Esophagus (tissue), 2 donors: ENCODE data around the gene LCN12. TPM values are rescaled to one million over a fixed set of nuclear protein-coding genes. Genes with fewer than 3 reads are reported as not detected.

Experiments used
- H3K27ac ChIP-seq, 2 donors: one replicate each; pipeline ENCODE4 v1.5.1; 2013; ENCODE audit warnings: low read depth in 2 of 2, mild to moderate bottlenecking in 2 of 2, inconsistent platforms in 1 of 2, low read length in 1 of 2, moderate library complexity in 1 of 2
- H3K27me3 ChIP-seq, 2 donors: one replicate each; pipeline ENCODE4 v1.6.1; 2013; ENCODE audit warnings: low read length in 2 of 2, control low read depth in 1 of 2, mild to moderate bottlenecking in 1 of 2; ENCODE audit not compliant: insufficient read depth in 2 of 2, control insufficient read depth in 1 of 2
- H3K36me3 ChIP-seq, 2 donors: one replicate each; pipeline ENCODE4 v1.6.1; 2013; ENCODE audit warnings: low read length in 1 of 2; ENCODE audit not compliant: control insufficient read depth in 2 of 2, insufficient read depth in 2 of 2
- H3K4me1 ChIP-seq, 2 donors: one replicate each; pipeline ENCODE4 v1.6.1; 2013; ENCODE audit warnings: low read length in 1 of 2; ENCODE audit not compliant: control insufficient read depth in 2 of 2, insufficient read depth in 2 of 2
- H3K4me3 ChIP-seq, 2 donors: one replicate each; pipeline ENCODE4 v1.5.1; 2013; ENCODE audit warnings: low read length in 2 of 2, mild to moderate bottlenecking in 2 of 2, low read depth in 1 of 2, moderate library complexity in 1 of 2
- H3K9me3 ChIP-seq, 2 donors: one replicate each; pipeline ENCODE4 v1.6.1; 2013; ENCODE audit warnings: mild to moderate bottlenecking in 2 of 2, low read depth in 1 of 2, low read length in 1 of 2, moderate library complexity in 1 of 2; ENCODE audit not compliant: control insufficient read depth in 2 of 2, insufficient read depth in 1 of 2
- WGBS, 2 donors: extraction: QIAGEN DNeasy Blood & Tissue Kit; methylation state at CpG; one replicate each; pipeline ENCODE4 v1.1.7; 2013; 5-methylcytosine and 5-hydroxymethylcytosine counted together
- polyA plus RNA-seq, 2 donors: library from polyadenylated mRNA; stranded (reverse); fragments of 200-250 nt; gene quantifications; one replicate each; pipeline ENCODE4 v1.2.3, GENCODE V29; 2013
- donor health status: healthy with polysubstance abuse.
- donor health status: Bipolar disorder and iron deficiency.

Gene LCN12
- polyA plus RNA-seq, 2 donors = 0.24 to 0.77 TPM

DNA sequence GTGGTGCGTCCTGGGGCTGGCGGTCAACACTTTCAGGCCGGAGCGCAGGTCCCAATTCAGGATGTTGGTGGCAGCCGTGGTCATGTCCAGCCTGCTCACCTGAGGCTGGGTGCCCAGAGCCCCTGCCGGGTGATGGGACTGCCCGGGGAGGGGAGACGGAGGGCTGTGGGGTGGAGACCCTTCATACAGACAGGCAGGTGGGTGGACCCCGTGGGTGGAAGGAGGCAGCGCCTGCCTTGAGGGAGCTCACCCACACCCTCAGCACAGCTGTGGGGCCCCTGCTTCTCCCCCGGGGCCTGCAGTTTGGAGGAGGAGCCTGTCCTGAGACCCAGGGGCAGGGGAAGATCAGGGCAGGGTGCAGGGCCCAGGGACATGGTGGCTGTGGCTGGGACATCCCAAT, 18.3 kb downstream of the LCN12 start:
- no peaks in the 10 kb centered on the region for H3K9me3 ChIP-seq
- 84 to 86% methylated on average over 9 to 11 of the region's 11 CpGs for WGBS, 2 donors
- H3K4me3 ChIP-seq = no peak overlapping the region

DNA sequence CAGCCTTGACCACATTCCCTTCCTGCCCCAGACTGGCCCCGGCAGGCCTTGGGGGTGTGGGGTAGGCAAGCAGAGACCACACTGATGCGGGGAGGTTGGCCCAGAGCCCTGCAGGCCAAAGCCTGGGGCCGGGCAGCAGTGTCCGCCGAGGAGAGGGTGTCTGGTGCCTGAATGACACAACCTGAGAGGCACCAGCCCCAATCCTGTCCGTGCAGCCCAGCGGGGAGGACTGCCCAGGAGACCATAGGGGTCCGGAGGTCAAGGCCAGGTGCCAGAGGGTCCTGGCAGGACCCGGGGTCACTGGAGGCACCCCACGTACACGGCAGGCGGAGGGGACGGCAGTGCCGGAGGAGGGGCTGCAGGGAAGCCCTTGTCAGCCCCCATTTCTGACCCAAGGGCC, 19.7 kb downstream of the LCN12 start:
- no peaks in the 10 kb centered on the region for H3K27me3 ChIP-seq
- no peak overlapping the region for H3K4me3 ChIP-seq
- peaks cover 7 to 12% of the 10 kb centered on the region in 2 donors for H3K4me1 ChIP-seq
- H3K27ac ChIP-seq = no peak overlapping the region
- WGBS, 2 donors = 78 to 82% methylated on average over 14 of the region's 14 CpGs
- no peaks in the 10 kb centered on the region for H3K36me3 ChIP-seq
- no peaks in the 10 kb centered on the region for H3K9me3 ChIP-seq

More for the DNA sequence above, 18.3 kb downstream of the LCN12 start:
- Histone ChIP-seq H3K36me3 (no peaks in the 10 kb centered on the region), H3K4me1 (peaks cover 7 to 9% of the 10 kb centered on the region in 2 donors), H3K27ac (no peak overlapping the region), H3K27me3 (no peaks in the 10 kb centered on the region)

DNA sequence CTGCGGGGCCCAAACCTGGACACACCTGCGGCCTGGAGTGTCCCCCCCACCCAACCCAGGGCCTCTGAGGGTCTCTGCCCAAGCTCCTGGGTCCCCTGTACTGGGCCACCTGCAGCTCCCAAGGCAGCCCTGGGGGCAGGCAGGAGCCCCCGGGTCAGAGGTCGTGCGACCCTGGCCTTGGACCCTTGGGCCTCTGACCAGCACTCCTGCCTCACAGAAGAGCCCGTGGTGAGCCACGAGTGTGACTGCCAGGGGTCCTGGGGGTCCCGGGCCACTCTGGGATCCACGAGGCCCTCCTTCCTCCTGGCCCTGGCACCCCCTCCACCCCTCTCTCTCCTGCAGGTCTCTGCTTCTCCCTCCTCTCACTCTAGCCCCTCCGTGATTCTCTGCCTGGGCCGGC, 20.3 kb downstream of the LCN12 start:
- WGBS, 2 donors = 76 to 82% methylated on average over 9 to 11 of the region's 11 CpGs
- no peaks in the 10 kb centered on the region for H3K27me3 ChIP-seq
- no peak overlapping the region for H3K4me3 ChIP-seq
- no peaks in the 10 kb centered on the region for H3K36me3 ChIP-seq
- H3K4me1 ChIP-seq = peaks cover 7 to 12% of the 10 kb centered on the region in 2 donors
- H3K9me3 ChIP-seq = no peaks in the 10 kb centered on the region
- no peak overlapping the region for H3K27ac ChIP-seq

DNA sequence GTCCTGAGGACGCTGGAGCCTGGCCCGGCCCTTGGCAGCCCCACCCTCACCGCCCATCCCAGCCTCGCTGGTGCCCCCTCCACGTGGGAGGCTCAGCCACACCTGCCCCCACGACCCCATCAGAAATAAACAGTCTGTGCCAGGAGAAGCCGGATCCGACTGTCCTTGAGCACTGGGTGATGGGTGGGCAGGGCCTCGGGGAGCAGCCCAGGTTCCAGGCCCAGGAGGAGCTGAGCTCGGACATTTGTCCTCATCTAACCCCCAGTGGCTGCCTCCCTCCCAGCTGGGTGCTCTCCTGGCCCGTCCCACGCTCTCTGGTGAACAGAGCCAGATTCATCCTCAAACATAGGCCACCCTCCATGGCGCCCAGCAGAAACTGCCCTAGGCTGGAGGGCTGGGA, 20.7 kb downstream of the LCN12 start:
- H3K9me3 ChIP-seq = no peaks in the 10 kb centered on the region
- H3K27me3 ChIP-seq = no peaks in the 10 kb centered on the region
- H3K27ac ChIP-seq = no peak overlapping the region
- H3K4me3 ChIP-seq = no peak overlapping the region
- H3K36me3 ChIP-seq = no peaks in the 10 kb centered on the region
- H3K4me1 ChIP-seq = peaks cover 7 to 12% of the 10 kb centered on the region in 2 donors
- 53 to 57% methylated on average over 13 of the region's 13 CpGs for WGBS, 2 donors

DNA sequence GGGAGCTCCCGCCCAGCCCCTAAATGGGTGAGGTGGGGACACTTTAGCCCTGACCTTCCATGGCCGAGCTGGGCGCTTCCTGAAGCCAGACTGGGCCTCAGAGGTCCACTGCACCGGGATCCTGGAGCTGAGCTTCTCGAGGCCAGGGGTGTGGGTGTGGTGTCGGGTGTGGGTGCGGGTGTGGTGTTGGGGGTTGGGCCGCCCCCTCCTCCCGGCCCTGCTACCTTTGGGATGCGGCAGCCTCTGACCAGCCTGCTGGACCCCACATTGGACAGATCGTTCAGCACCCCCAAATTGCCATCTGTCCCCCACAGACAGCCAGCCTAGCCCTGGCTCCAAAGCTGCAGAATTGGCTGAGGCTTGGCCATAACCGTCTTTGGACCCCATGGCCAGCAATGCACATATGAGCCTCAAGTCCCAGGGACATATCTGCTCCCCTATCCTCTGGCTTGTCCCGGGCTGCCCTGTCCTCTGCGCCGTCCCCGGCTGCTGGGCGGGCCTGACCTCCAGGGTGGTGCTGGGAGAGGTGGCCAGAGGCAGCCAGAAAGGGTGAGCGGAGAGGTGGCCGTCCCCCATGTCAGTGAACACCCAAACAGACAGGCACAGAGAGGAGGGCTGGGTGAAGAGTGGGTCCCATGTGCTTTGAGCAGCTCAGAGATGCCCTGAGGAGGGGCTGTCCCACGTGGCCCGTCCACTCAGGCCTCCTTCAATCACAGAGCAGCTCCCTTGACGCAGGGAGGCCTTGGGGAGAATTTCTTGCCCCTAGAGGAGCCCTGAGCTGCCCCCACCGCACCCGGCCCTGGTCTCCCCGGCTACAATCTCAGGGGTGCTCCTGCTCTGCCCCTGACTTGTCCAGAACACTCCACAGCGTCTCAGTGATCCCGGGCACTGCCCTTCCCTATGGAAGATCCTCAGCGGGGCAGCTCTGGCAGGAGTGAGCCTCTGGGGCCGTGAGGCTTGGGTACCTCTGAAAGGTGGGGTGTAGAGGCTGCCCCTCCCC, 21.8 kb downstream of the LCN12 start:
- Histone ChIP-seq H3K27ac (peak overlapping the region in 1 of 2 donors; percentile 18), H3K36me3 (no peaks in the 10 kb centered on the region), H3K4me1 (peaks cover 7 to 12% of the 10 kb centered on the region in 2 donors), H3K9me3 (no peaks in the 10 kb centered on the region), H3K4me3 (no peak overlapping the region), H3K27me3 (no peaks in the 10 kb centered on the region)
- WGBS, 2 donors = 82 to 83% methylated on average over 29 of the region's 29 CpGs

DNA sequence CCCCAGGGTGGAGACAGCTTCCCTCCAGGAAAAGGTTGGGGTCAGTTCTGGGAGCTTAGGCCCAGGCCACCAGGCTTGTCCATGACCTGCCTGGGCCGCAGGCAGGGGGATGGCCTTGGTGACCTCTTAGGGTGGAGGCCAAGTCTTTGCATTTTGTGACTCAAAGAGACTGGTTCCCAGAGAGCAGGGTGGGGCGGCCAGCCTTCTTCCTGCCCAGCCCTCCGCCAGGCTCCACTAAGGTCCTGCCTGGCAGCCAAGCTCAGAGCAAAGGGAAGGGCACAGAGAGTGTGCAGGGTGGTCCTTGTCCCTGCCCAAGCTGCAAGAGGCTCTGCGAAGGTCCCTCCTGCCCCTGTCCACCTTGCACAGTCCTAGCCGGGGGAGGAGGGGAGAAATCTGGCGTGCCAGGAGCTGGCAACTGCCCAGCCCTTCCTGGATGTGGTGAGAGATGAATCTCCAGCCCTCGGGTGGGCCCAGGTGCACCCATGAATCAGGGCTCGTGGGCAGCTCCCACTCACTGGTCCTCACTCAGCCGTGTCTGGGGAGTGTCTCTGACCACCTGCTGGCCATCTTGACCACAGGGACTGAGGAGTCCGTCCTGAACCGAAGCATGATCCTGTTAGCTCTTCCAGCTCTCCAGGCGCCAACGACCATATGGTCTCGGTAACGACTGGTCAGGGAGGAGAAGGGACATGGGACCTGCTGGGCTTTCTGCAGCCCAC, 22.9 kb downstream of the LCN12 start:
- Histone ChIP-seq H3K4me1 (peaks cover 7 to 12% of the 10 kb centered on the region in 2 donors), H3K9me3 (no peaks in the 10 kb centered on the region), H3K36me3 (no peaks in the 10 kb centered on the region), H3K4me3 (no peak overlapping the region), H3K27me3 (no peaks in the 10 kb centered on the region), H3K27ac (peak overlapping the region; percentile 50 to 73)
- WGBS, 2 donors = 50 to 56% methylated on average over 15 of the region's 15 CpGs

DNA sequence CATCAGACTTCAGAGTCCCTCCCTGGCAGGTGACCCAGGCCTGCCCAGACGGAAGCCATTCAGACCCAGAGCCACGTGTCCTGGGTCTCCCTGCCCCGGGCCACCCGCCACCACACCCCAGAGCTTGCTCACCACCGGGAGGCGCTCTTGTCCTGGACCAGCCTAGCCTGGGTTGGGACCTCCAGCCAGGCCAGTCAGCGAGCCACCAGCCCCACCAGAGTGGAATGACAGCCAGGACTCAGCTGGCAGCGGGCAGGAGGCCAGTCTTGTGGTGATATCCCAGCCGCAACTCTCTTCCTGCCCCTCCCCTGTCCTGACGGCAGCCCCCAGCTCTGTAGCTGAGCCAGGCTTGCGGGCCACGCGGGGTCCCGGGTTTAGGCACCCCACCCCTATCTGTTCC, 23.6 kb downstream of the LCN12 start:
- WGBS, 2 donors = 46 to 52% methylated on average over 11 to 14 of the region's 14 CpGs
- no peak overlapping the region for H3K4me3 ChIP-seq
- H3K4me1 ChIP-seq = peaks cover 7 to 12% of the 10 kb centered on the region in 2 donors
- no peaks in the 10 kb centered on the region for H3K9me3 ChIP-seq
- no peaks in the 10 kb centered on the region for H3K27me3 ChIP-seq
- H3K27ac ChIP-seq = peak overlapping the region in 1 of 2 donors; percentile 73
- no peaks in the 10 kb centered on the region for H3K36me3 ChIP-seq

DNA sequence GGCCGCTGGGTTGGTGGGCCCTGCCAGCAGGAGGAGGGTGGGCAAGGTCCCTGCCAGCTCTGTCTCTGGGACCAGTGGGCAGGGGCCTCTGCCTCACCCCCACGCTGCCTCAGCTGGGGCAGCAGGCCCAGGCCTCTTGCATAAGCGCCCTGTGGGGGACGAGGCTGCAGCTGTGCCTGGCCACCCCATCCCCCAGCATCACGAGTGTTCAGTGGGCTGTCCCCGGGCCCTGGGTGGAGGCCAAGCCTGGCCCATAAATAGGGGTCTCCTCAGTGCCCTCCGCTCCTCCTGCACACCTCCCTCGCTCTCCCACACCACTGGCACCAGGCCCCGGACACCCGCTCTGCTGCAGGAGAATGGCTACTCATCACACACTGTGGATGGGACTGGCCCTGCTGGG, 25.1 kb downstream of the LCN12 start, which contains the start of gene PTGDS:
Gene PTGDS (plus strand): TSS at position 282 of the 400 bp plus-strand sequence. CDS start 75 bp downstream, at position 357.
- WGBS, 2 donors = 68 to 70% methylated on average over 8 to 10 of the region's 10 CpGs
- no peaks in the 10 kb centered on the region for H3K9me3 ChIP-seq
- H3K4me1 ChIP-seq = peaks cover 7 to 13% of the 10 kb centered on the region in 2 donors
- peak within 1 kb of the TSS; percentile 19 to 46 for H3K4me3 ChIP-seq
- peak within 1 kb of the TSS in 1 of 2 donors; percentile 58 for H3K27ac ChIP-seq
- H3K27me3 ChIP-seq = no peaks in the 10 kb centered on the region
- H3K36me3 ChIP-seq = no peaks in the 10 kb centered on the region

DNA sequence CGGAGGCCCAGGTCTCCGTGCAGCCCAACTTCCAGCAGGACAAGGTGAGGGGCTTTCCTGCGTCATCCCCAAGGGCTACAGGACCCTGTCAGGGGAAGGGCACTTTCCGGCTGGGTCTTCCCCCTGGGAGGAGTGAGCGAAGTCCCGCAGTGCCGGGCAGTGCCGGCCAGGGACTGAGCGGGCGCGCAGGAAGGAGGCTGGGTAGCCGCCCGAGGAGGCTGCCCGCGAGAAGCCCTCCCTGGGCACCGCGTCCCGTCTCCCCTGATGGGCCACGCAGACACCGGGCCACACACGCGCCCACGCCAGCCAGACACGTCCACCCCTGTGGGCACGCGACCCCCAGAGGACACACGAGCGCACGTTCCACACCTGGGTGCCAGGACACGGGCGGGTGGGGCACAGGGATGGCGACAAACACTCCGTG, 25.6 kb downstream of the LCN12 start:
- H3K27me3 ChIP-seq = no peaks in the 10 kb centered on the region
- no peaks in the 10 kb centered on the region for H3K36me3 ChIP-seq
- no peaks in the 10 kb centered on the region for H3K9me3 ChIP-seq
- 21 to 22% methylated on average over 21 to 33 of the region's 33 CpGs for WGBS, 2 donors
- peak overlapping the region in 1 of 2 donors; percentile 58 for H3K27ac ChIP-seq
- H3K4me3 ChIP-seq = peak overlapping the region; percentile 19 to 46
- peaks cover 7 to 14% of the 10 kb centered on the region in 2 donors for H3K4me1 ChIP-seq
